ENCODE measurements around the gene RAET1G. TPM values are rescaled to one million over a fixed set of nuclear protein-coding genes. Genes with fewer than 3 reads are reported as not detected.
A peak's percentile ranks its signal among the peaks of the same experiment; 100 is the strongest.

RAET1G gene
- total RNA-seq, 1 experiment from 2014 or later, result not detected

GRCh38 chr6:149871182-149871581, 51.7 kb downstream of the RAET1G start:
- Histone ChIP-seq H3K4me3 (ENCODE audit: insufficient read depth, low read depth, low read length) (no peak overlapping the region), H3K27me3 (ENCODE audit: control insufficient read depth, insufficient read depth, low read length) (no peaks in the 10 kb centered on the region), H3K36me3 (replicated peaks; ENCODE audit: control insufficient read depth, insufficient read depth, low read length) (no peaks in the 10 kb centered on the region)
- DNase-seq, result no peak

DNA sequence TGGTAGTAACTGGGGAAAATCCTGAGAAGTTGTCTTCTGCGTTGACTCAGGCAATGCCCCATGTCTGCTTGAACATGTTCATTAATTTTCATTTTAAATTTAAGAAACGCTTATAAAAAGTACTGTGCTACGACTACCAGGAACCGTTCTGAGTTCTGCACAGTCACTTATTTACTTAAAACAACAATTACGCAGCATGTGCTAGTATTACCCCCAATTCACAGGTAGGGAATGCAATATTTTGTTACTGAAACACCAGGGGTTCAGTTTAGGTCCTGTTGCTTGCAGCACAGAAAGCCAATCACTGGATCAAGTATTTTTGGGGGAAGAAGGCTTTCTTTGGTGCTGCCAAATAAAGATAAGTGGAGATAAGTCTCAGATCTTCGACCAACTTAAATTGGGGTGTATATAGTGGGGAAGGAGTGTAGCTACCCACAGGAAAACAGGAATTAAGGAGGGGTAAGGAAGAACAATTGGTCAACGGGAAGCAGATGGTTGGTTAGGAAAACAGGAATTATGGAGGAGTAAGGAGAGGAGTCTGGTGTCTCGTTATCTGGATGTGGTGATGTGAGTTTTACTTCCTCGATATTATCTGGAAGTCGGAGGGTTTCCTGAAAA, 53.5 kb downstream of the RAET1G start:
- no peak for DNase-seq
- Histone ChIP-seq H3K4me3 (ENCODE audit: insufficient read depth, low read depth, low read length) (no peak overlapping the region), H3K27me3 (ENCODE audit: control insufficient read depth, insufficient read depth, low read length) (no peaks in the 10 kb centered on the region), H3K36me3 (replicated peaks; ENCODE audit: control insufficient read depth, insufficient read depth, low read length) (no peaks in the 10 kb centered on the region)

DNA sequence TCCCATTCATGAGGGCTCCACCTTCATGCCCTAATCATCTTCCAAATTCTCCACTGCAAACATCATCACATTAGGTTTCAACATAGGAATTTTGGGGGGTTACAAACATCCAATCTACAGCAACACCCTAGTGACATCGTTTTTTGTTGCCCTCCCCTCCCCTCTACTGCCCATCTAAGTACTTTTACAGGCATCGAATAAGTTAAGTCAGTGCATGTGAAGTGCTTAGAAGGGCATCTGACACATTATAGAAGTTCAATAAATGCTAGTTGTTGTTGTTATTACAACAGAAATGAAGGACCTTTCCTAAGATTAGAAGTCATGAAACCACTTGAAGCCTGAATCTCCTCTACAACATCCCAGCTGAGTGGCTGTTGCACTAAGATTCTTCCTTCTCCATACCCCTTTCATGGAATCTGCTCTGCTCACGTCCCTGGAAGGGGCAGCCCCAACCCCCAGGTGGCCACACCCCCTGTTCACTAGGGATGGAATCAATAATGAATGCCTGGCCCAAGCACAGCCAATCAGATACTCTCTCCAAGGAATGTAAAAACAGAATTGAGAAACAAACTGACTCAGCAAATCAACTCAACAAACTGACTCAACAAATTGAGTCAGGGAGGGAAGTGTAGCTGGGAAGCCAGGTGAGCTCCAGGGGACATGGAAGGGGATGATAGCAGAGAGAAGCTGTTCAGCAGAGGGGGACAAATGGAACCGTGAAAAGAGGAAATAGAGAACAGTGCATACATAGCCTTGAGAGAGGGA, 54.9 kb downstream of the RAET1G start:
- Histone ChIP-seq H3K36me3 (replicated peaks; ENCODE audit: control insufficient read depth, insufficient read depth, low read length) (no peaks in the 10 kb centered on the region), H3K4me3 (ENCODE audit: insufficient read depth, low read depth, low read length) (no peak overlapping the region), H3K27me3 (ENCODE audit: control insufficient read depth, insufficient read depth, low read length) (peaks cover 5% of the 10 kb centered on the region; the same call in 1 of the 2 replicates)
- peak; percentile 87 for DNase-seq

Other genes with a start within 250 kb of the RAET1G start
- 13.5 and 15.2 TPM in 2 replicates for gene LATS1, start 205.0 kb downstream of the RAET1G start, total RNA-seq (2014; rRNA removed; shearing (Covaris generic))
- 64.0 and 70.1 TPM in 2 replicates for gene NUP43, start 176.6 kb downstream of the RAET1G start, total RNA-seq (2014; rRNA removed; shearing (Covaris generic))
- 104 and 118 TPM in 2 replicates for gene PCMT1, start 173.4 kb downstream of the RAET1G start, total RNA-seq (2014; rRNA removed; shearing (Covaris generic))
- 13.2 and 17.6 TPM in 2 replicates for gene LRP11, start 58.8 kb downstream of the RAET1G start, total RNA-seq (2014; rRNA removed; shearing (Covaris generic))
- not detected in 2 replicates for gene RAET1E, start 25.0 kb downstream of the RAET1G start, total RNA-seq (2014; rRNA removed; shearing (Covaris generic))
- gene ULBP2, start 18.9 kb upstream of the RAET1G start, total RNA-seq (2014; rRNA removed; shearing (Covaris generic)), result not detected in 2 replicates
- 0.28 and 0.33 TPM in 2 replicates for gene ULBP1, start 40.8 kb upstream of the RAET1G start, total RNA-seq (2014; rRNA removed; shearing (Covaris generic))
- not detected in 2 replicates for gene RAET1L, start 102.4 kb upstream of the RAET1G start, total RNA-seq (2014; rRNA removed; shearing (Covaris generic))
- 1.9 and 2.1 TPM in 2 replicates for gene ULBP3, start 146.0 kb upstream of the RAET1G start, total RNA-seq (2014; rRNA removed; shearing (Covaris generic))
- gene PPP1R14C, start 219.9 kb upstream of the RAET1G start, total RNA-seq (2014; rRNA removed; shearing (Covaris generic)), result 0.04 and 0.10 TPM in 2 replicates